OCI-LY3 (cell line): Measurements from ENCODE around the gene GLIPR1L1.

Experiments
- EZH2phosphoT487 ChIP-seq: fragments of 200-600 bp; shearing (Covaris generic); IDR thresholded peaks from 2 replicates; pipeline ENCODE4 v1.6.1; 2018; ENCODE audit warnings: antibody characterized with exemption, mixed run types, low read depth
- TF ChIP-seq, protein P1 (sequence below): fragments of 200-600, 300-600 bp; sonication (generic); IDR thresholded peaks from 2 replicates; pipeline ENCODE4 v1.5.1; 2014; ENCODE audit warnings: antibody characterized with exemption, low read length, low read depth

DNA sequence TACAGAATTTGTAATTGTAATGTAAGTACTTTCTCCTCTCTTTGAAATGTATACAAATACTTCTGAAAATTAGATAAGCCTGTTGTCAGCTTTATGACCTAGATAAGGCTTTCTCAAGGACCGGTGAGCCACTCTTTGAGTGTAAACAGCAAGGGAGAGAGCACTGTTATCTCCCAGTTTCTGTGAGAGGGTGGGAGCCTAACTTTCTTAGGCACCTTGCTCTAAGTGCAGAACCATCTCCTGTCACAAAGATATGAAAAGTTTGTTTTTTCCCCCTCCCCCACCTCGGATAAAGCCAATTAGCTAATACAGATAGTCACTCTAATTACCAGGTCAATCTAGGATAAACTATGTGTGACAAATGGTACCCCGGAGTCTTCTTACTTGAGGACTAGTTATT lies 40.1 kb upstream of the GLIPR1L1 start:
- TF ChIP-seq, protein P1, sequence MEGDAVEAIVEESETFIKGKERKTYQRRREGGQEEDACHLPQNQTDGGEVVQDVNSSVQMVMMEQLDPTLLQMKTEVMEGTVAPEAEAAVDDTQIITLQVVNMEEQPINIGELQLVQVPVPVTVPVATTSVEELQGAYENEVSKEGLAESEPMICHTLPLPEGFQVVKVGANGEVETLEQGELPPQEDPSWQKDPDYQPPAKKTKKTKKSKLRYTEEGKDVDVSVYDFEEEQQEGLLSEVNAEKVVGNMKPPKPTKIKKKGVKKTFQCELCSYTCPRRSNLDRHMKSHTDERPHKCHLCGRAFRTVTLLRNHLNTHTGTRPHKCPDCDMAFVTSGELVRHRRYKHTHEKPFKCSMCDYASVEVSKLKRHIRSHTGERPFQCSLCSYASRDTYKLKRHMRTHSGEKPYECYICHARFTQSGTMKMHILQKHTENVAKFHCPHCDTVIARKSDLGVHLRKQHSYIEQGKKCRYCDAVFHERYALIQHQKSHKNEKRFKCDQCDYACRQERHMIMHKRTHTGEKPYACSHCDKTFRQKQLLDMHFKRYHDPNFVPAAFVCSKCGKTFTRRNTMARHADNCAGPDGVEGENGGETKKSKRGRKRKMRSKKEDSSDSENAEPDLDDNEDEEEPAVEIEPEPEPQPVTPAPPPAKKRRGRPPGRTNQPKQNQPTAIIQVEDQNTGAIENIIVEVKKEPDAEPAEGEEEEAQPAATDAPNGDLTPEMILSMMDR, result no peak
- TF ChIP-seq EZH2phosphoT487, result no peak
